ENCODE data around the gene RFPL1.
"Not testable (repeated sequence)": the region's sequence is repeated elsewhere in the genome, so short reads cannot be mapped to it uniquely, and the experiment has no call there.

RFPL1 gene

GRCh38 chr22:29438283-29438682 is at the start of gene RFPL1:
Gene RFPL1, plus strand, starts transcription at chr22:29438583.
- DNase-seq, result not testable (repeated sequence)

GRCh38 chr22:29388759-29389090 is 49.7 kb upstream of the RFPL1 start:
- no peak for DNase-seq

- DNase-seq, result no peak
Observed at GRCh38 chr22:29390270-29390669, 48.1 kb upstream of the RFPL1 start.

- no peak for DNase-seq
Observed at GRCh38 chr22:29391546-29391945, 46.8 kb upstream of the RFPL1 start.

- no peak for DNase-seq
Observed at GRCh38 chr22:29393019-29393608, 45.3 kb upstream of the RFPL1 start.

GRCh38 chr22:29394931-29395581 is 43.3 kb upstream of the RFPL1 start:
- peak; percentile 65 for DNase-seq

GRCh38 chr22:29396126-29396525 is 42.3 kb upstream of the RFPL1 start:
- DNase-seq, result no peak

- DNase-seq, result no peak
Observed at GRCh38 chr22:29397791-29398190, 40.6 kb upstream of the RFPL1 start.

GRCh38 chr22:29400576-29400975 is 37.8 kb upstream of the RFPL1 start:
- no peak for DNase-seq

- not testable (repeated sequence) for DNase-seq
Observed at GRCh38 chr22:29401538-29401937, 36.8 kb upstream of the RFPL1 start.

- no peak for DNase-seq
Observed at GRCh38 chr22:29408940-29409339, 29.4 kb upstream of the RFPL1 start.

GRCh38 chr22:29411569-29412211 is 26.7 kb upstream of the RFPL1 start:
- DNase-seq, result not testable (repeated sequence)

GRCh38 chr22:29412772-29413171 is 25.6 kb upstream of the RFPL1 start:
- not testable (repeated sequence) for DNase-seq

- DNase-seq, result peak; percentile 10
Observed at GRCh38 chr22:29414951-29415591, 23.3 kb upstream of the RFPL1 start.

GRCh38 chr22:29418704-29419103 is 19.7 kb upstream of the RFPL1 start:
- DNase-seq, result not testable (repeated sequence)

- no peak for DNase-seq
Observed at GRCh38 chr22:29426476-29426875, 11.9 kb upstream of the RFPL1 start.

- no peak for DNase-seq
Observed at GRCh38 chr22:29427176-29427760, 11.1 kb upstream of the RFPL1 start.

GRCh38 chr22:29431986-29432385 is 6.4 kb upstream of the RFPL1 start:
- no peak for DNase-seq

GRCh38 chr22:29433856-29434255 is 4.5 kb upstream of the RFPL1 start:
- DNase-seq, result no peak

- DNase-seq, result no peak
Observed at GRCh38 chr22:29434288-29434687, 4.1 kb upstream of the RFPL1 start.

GRCh38 chr22:29435236-29436136 is 2.9 kb upstream of the RFPL1 start:
- no peak for DNase-seq

- DNase-seq, result no peak
Observed at GRCh38 chr22:29442976-29443375, 4.6 kb downstream of the RFPL1 start.

GRCh38 chr22:29443452-29443851 is 5.1 kb downstream of the RFPL1 start:
- no peak for DNase-seq
